Colonic mucosa (tissue), 4 donors: Measurements from ENCODE around the gene TFR2. TPM values are rescaled to one million over a fixed set of nuclear protein-coding genes. Genes with fewer than 3 reads are reported as not detected.

ENCODE experiments used
- DNase-seq: peaks from one replicate; pipeline ENCODE4 v3.0.0-alpha.2; 2020
- H3K27ac ChIP-seq: fragments of 200-600 bp; one replicate; pipeline ENCODE4 v1.8.0; 2021
- H3K27me3 ChIP-seq: fragments of 200-600 bp; one replicate; pipeline ENCODE4 v1.8.0; 2021
- H3K36me3 ChIP-seq: fragments of 200-600 bp; one replicate; pipeline ENCODE4 v1.8.0; 2021
- H3K4me1 ChIP-seq: fragments of 200-600 bp; one replicate; pipeline ENCODE4 v1.8.0; 2021; ENCODE audit warnings: mild to moderate bottlenecking
- H3K4me3 ChIP-seq: fragments of 200-600 bp; one replicate; pipeline ENCODE4 v1.8.0; 2021
- H3K9ac ChIP-seq, 2 donors: one replicate each; pipeline ENCODE4 v1.7.0; 2013; ENCODE audit warnings: control low read depth in 2 of 2, low read depth in 2 of 2, low read length in 2 of 2
- H3K9me3 ChIP-seq: fragments of 200-600 bp; one replicate; pipeline ENCODE4 v1.8.0; 2021
- intact Hi-C: fragments of 100-400 bp; cut with DNase I; formaldehyde crosslinking; loops from one replicate; pipeline ENCODE4 v1.14.1; 2022
- total RNA-seq, 2 donors: library from RNA; stranded (reverse); fragmentation: NEBNext Ultra II Directional in 1 of 2; extraction: Animal tissue kit (Norgen Biotek cat#: 25700) in 1 of 2; gene quantifications; one replicate each; pipeline ENCODE4 v1.2.1, GENCODE V29; 2021
- TF ChIP-seq, protein P1 (sequence below): fragments of 200-600 bp; IDR thresholded peaks from one replicate; pipeline ENCODE4 v1.8.0; 2022; ENCODE audit warnings: antibody characterized with exemption, mild to moderate bottlenecking
- donor health status: healthy.
- donor health status: DM: no; HTN: no; CAD: no.
- donor health status: DM: no; HTN: no; CAD: no.

Gene TFR2
- total RNA-seq, 2 donors from 2014 or later, result 1.8 to 2.3 TPM

DNA sequence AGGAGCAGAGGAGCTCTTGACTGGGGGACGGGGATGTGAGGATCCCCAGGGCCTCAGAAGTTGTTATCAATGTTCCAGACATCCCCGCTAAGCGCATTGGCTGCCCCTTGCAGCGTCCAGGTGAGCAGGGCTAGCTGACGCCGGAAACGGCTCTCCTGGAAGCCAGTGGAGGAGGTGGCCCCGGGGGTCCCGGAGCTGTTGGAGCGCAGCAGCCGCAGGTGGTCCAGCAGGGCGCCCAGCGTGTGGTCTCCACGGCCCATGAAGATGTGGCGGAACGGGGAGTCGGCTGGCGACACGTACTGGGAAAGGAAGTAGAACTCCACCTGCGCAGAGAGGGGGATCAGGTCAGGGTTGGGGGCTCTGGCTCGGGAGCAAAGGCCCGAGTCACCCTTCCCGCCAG is 20.5 kb downstream of the TFR2 start:
- TF ChIP-seq, protein P1, sequence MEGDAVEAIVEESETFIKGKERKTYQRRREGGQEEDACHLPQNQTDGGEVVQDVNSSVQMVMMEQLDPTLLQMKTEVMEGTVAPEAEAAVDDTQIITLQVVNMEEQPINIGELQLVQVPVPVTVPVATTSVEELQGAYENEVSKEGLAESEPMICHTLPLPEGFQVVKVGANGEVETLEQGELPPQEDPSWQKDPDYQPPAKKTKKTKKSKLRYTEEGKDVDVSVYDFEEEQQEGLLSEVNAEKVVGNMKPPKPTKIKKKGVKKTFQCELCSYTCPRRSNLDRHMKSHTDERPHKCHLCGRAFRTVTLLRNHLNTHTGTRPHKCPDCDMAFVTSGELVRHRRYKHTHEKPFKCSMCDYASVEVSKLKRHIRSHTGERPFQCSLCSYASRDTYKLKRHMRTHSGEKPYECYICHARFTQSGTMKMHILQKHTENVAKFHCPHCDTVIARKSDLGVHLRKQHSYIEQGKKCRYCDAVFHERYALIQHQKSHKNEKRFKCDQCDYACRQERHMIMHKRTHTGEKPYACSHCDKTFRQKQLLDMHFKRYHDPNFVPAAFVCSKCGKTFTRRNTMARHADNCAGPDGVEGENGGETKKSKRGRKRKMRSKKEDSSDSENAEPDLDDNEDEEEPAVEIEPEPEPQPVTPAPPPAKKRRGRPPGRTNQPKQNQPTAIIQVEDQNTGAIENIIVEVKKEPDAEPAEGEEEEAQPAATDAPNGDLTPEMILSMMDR, result no peak
- Histone ChIP-seq H3K27ac (no peak overlapping the region), H3K4me1 (no peaks in the 10 kb centered on the region), H3K27me3 (no peaks in the 10 kb centered on the region), H3K9ac (no peak overlapping the region), H3K9me3 (no peaks in the 10 kb centered on the region), H3K36me3 (no peaks in the 10 kb centered on the region), H3K4me3 (no peak overlapping the region)
- intact Hi-C loops, result no loop called here
- DNase-seq, result no peak

DNA sequence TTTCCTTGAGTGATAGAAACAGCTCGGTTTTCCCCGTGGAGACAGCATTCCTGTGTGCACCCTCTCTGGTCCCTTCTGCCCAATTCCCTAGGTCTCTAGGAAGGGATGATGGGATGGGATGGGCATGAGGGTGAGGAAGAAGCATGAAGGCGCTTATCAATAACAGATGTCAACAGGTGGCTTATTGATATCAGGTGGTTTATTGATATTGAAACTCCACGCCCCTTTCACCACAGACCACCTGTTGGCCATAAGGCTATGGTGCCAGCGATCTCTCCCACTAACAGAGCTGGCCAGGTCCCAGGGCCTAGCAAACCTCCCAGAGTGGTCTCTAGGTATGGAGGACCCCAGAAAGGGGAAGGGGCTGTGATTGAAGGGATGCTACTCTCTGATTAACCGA is 21.1 kb downstream of the TFR2 start:
- Histone ChIP-seq H3K36me3 (no peaks in the 10 kb centered on the region), H3K9me3 (no peaks in the 10 kb centered on the region), H3K4me3 (no peak overlapping the region), H3K27me3 (no peaks in the 10 kb centered on the region), H3K27ac (no peak overlapping the region), H3K9ac (no peak overlapping the region), H3K4me1 (no peaks in the 10 kb centered on the region)
- intact Hi-C loops, result no loop called here
- no peak for DNase-seq
- TF ChIP-seq, protein P1, result no peak

DNA sequence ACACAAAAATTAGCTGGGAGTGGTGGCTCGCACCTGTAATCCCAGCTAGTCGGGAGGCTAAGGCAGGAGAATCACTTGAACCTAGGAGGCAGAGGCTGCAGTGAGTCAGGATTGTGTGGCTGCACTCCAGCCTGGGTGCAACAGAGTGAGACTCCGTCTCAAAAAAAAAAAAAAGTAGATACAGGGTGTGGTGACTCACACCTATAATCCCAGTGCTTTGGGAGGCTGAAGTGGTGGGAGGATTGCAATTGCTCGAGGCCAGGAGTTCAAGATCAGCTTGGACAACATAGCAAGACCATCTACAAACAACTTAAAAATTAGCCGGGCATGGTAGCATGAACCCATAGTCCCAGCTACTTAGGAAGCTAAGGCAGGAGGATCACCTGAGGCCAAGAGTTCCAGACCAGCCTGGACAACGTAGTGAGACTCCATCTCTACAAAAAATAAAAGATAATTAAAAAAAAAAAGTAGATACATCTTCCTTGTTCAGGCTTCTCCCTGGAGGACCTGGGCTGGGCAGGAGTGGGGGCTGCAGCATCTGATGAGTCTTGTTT is 27.0 kb downstream of the TFR2 start:
- intact Hi-C loops, result no loop called here
- H3K27ac ChIP-seq, result no peak overlapping the region
- no peaks in the 10 kb centered on the region for H3K9me3 ChIP-seq
- TF ChIP-seq, protein P1, result no peak
- no peaks in the 10 kb centered on the region for H3K36me3 ChIP-seq
- H3K4me3 ChIP-seq, result no peak overlapping the region
- DNase-seq, result no peak
- H3K9ac ChIP-seq, result no peak overlapping the region
- H3K27me3 ChIP-seq, result no peaks in the 10 kb centered on the region
- H3K4me1 ChIP-seq, result no peaks in the 10 kb centered on the region

DNA sequence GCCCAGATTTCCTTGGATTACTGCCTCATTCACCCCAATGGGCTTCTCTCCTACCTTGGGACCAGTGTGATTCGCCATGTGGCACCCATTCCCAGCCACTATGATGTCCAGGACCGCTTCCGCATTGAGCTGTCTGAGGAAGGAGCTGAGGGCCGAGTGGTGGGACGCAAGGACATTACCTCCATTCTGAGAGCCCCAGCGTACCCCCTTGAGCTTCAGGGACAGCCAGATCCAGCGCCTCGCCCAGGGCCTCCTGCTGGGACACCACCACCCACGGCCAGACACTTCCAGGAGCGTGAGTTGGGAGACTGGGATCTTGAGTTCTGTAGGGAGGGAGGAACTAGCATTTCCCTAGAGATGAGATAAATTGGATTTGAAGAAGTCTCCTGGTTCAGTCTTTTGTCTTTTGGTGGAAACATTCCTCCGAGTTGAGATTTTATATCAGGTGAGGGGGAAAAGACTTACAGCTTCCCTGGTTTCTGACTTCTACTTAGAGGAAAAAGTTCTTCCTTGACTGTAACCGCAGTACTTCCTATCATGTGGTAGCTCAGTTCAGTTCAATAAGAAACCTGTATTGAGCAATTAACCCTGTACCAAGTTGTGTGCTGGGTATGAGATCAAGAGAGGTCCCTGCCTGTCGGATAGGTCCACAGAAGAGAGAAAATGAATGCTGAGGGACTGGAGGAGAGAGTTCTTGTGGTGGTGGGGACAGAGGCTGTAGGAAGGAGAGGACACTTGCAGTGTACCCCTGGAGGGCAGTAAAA is 27.8 kb downstream of the TFR2 start:
- no peak for DNase-seq

DNA sequence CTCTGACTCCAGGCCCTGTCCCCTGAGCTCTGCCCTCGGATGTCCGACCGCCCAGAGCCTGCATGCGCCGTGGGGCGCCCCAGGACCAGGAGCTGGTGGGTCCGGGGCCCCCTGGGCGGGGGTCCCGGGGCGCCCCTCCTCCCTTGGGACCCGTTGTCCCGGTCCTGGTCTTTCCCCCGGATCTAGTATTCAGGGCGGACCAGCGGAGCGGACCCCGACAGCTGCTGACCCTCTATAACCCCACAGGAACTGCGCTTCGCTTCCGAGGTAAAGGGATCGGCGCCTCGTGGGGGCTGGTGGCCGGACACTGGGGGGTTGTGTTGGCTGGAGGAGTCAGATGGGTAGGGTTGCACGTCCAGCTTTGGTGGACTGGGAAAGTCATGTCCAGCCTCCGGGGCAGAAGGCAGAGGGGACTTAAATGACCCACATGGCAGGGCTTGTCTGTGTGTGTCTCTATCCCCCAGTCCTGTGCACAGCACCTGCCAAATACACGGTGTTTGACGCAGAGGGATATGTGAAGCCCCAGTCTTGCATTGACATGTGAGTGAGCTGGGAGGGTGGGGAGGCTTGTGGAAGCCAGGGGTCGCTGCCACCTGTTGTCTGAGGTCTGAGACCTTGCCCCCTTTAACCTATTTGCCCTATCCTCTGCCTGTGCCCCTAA is 28.5 kb downstream of the TFR2 start:
- Histone ChIP-seq H3K9ac (peak overlapping the region; percentile 69 to 86), H3K27me3 (no peaks in the 10 kb centered on the region), H3K9me3 (no peaks in the 10 kb centered on the region), H3K4me3 (peak overlapping the region; percentile 71), H3K27ac (no peak overlapping the region), H3K4me1 (no peaks in the 10 kb centered on the region), H3K36me3 (no peaks in the 10 kb centered on the region)
- TF ChIP-seq, protein P1, result no peak
- intact Hi-C loops, result no loop called here
- peak; percentile 25 for DNase-seq

More for the DNA sequence above, 27.8 kb downstream of the TFR2 start:
- Histone ChIP-seq H3K27ac (no peak overlapping the region), H3K9ac (peak overlapping the region in 1 of 2 donors; percentile 86), H3K9me3 (no peaks in the 10 kb centered on the region), H3K4me1 (no peaks in the 10 kb centered on the region), H3K36me3 (no peaks in the 10 kb centered on the region), H3K4me3 (peak overlapping the region; percentile 71), H3K27me3 (no peaks in the 10 kb centered on the region)
- intact Hi-C loops, result no loop called here
- TF ChIP-seq, protein P1, result no peak
